AML-193 (cell line): ENCODE results near the gene GLI3.

Experiments
- DNase-seq, 2 experiments: peaks; one replicate each; lab custom pipeline; 2025; lab: John Stamatoyannopoulos, UW

The GLI3 gene

DNA sequence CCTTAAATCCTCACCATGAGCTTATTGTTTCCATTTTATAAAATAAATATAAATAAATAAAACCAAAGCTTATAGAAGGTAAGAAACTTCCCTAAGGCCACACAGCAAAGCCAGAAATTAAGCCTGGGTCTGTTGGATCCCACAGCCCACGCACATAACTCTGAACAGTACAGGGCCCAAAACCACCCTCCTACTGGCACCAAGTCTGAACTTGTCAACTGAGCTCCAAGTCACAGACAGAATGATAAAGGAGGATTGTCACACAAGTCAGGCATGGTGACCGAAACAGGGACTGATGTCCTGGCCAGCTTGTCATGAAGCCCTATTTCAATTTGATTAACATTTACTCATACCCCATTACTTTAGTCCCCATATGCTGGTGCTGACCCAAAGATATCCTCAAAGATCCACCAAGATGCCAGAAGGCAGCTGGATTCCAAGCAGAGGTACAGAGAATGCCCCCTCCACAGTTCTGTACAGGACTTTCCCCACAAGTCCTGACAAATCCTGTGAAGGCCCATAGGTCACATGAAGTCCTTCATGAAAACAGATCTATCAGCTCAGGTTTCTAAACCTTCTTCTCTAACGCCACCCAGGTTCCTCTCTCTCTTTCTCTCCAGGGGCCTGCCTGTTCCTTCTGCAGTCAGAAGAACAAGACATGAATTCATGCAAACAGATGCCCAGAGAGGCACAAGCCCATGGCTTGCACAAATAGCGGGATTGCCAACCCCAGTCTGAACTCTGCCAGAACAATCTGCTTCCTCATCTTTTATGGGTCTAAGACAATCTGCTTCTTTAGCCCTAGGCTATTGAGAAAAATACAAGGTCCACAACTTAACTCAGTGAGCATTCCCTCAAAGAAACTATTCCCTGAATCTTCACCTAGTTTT, 60.9 kb downstream of the GLI3 start:
- DNase-seq: no peak

DNA sequence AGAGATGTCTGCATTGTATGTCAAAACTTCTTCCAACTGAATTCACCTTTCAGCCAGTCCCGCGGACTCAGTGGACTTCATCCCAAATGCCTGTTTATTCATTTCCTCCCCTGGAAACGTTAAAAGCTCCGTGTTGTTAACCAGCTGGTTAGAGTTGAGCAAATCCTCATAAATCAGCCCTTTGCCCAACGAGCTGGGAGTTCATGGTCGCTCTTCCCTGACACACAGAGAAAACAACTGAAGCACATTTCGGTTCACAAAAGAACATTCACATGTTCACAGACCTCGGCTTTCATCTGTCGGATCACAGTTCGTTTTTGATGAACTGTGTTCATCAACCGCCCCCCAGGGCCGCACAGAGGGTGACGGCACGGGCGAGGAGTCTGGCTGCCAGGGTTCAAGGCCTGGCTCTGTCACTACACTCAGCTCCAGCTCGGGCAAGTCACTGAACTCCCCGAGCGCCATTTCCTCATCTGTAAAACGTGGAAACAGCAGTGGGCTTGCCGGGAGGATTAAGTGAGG, 62.6 kb downstream of the GLI3 start:
- DNase-seq: no peak

DNA sequence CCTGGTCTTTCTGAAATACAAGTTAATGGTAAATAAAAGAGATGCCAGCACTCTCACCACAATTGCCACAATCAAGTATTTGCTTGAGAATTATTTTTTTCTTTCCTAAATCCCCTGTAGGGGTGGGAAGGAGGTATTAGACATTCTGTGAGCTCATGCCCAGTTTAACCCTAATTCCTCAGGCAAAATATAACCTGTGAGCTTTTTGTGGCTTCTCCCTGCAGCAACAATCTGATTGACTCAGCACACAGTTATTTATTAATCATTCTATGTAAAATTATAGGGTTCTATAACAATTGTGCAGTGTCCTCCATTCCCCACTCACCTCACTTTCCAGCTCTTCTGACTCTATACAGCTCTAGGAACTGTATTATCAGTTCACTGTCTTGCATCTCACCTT, 66.3 kb downstream of the GLI3 start:
- no peak for DNase-seq

DNA sequence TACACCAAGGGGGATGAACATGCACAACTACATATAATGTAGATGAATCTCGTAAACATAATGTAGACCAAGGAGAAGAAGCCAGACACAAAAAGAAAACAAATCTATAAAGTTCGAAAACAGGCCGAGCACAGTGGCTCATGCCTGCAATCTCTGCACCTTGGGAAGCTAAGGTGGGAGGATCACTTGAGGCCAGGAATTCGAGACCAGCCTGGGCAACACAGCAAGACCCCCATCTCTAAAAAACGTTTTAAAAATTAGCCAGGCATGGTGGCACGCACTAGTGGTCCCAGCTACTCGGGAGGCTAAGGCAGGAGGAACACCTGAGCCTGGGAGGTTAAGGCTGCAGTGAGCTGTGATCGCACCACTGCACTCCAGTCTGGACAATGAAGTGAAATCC, 68.5 kb downstream of the GLI3 start:
- DNase-seq: no peak

DNA sequence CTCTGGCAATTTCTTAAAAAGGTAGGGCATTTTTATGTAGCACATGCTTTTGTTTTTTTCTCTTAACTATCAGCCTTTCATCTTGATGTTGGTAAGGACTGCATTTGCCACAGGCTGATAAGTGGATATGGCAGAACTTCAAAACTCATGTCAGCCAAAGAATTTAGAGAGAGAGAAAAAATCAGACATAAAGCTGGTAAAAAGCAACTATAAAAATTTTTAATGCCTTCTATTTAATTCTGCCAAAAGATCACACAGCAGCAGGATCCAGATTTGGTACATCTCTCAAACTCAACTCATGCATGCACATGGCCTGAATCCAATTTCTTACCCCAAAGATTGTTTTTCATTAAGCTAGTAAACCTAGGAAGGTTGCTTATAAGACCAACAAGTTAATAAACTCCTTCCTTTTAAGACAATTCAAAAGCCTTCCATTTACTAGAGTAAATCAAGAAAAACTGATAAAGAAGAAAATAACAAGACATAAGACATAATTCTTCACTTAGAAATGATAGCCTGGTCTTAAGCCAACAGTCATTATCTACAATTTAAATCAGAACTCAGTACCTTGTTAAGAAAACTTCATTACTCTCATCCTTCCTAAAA, 69.3 kb downstream of the GLI3 start:
- no peak for DNase-seq

DNA sequence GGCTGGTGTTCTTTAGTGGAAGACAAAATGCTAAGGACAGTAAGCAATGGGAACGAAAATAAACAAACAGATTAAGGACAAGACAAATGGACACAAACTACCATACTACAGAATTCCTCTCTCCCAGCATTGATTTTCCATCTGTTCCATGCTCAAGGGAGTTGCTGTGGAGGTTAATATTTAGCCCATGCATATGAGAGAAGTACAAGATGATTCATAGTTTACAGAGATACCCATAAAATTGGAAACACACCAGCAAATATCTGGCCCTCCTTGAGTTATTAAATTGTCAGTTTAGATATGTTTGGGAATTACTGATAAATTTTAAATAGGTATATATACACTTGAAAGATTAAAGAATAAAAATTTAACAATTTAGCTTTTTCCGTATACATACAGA, 69.8 kb downstream of the GLI3 start:
- no peak for DNase-seq

DNA sequence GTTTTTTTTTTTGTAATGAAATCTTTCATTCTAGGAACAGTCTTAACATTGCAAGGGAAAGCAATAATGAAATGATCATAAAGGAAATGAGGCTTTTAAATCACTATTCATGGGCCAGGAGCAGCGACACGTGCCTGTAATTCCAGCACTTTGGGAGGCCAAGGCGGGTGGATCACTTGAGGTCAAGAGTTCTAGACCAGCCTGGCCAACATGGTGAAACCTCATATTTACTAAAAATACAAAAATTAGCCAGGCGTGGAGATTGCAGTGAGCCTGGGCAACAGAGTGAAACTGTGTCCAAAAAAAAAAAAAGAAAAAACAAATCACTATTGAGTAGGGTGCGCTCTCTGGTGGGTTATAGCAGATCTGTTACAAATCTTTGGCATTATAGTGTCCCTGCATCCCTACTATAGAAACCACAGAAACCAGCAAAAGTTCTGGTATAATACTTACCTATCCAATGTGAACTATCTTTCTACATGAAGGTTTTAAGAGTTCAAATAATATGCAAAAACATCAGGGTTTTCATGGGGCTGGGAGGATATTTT, 72.1 kb downstream of the GLI3 start:
- DNase-seq: no peak

DNA sequence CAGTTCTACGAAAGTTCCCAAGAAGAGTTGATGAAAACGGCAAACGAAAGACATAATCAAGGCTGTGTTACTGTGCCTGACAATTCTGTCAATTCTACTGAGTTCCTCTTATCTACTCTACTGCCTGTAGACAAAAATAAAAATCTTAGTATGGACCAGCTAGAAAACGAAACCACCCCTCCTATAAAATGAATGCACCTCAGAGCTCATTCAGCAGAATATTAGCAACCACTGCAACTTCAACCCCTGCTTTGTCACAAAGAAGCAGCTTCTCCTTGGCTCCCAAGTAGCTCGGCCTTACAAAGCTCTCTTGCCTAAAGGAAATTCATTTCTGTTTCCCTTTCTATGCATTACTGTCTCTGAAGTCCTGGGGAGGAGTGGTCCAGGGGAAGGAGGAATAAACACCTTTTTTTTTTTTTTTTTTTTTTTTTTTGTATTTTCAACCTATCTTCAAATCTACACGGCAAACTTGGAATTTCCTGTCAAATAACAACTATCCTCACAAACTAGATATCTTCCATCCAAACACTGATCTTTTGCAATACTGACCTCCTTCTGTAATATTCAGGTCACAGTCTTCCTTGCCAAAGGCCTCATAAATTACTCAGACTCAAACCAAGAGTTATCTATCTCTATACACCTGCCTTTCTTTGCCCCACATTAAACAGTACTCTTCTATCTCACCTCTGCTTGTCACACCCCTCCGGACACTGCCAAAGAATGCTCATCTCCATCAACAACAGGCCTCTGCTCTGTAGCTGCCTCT, 74.3 kb downstream of the GLI3 start:
- DNase-seq: no peak

DNA sequence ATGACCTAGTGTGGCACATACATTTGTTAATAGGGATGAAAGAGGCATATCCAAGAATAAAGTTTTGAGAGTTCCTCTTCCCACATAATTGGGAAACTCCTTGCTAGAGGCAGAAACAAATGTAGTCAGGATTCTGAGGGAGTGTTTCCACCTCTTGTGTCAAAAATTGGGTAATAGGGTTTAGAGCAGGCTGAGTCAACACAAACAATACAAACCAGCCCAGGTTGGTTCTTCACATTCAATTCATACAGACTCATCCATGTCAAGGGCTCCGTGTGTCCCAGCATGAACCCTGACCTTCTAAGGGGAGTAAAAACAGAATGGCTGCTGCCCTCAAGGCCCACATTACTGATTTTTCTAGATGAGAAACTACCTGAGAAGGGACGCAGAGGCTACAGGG, 75.3 kb downstream of the GLI3 start:
- DNase-seq: no peak

DNA sequence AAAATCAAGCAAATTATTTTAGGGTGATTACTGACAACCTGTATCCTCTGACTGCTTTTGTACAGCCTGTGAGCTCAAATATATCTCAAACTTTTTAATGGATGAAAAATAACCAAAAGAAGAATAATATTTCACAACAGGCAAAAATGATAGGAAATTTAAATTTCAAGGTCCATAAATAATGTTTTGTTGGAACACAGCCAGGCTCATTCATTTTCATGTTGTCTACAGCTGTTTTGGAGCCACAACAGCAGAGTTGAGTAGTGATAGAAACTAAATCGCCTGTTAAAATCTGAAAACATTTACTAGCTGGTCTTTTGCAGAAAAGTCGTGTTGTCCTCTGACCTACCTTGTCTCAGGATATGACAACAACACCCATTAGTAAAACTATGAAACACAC, 75.9 kb downstream of the GLI3 start:
- DNase-seq: no peak

DNA sequence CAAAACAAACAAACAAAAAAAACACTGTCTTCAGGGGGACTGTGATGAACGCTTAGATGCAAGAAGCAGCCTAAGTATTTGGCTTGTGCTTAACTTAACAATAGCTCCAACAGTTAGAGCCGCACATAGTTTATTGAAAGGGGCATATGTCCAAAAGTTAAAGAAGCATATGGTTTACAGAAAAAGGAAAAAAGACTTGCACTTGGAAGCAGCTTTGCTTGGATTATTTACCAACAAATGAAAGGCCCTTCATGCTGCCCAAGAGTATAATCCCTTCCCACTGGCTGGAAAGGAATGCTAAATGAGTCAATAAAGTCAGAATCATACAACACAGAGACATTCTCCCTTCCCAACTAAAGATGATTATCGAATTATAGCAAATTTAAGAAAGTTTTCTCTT, 77.9 kb downstream of the GLI3 start:
- no peak for DNase-seq

DNA sequence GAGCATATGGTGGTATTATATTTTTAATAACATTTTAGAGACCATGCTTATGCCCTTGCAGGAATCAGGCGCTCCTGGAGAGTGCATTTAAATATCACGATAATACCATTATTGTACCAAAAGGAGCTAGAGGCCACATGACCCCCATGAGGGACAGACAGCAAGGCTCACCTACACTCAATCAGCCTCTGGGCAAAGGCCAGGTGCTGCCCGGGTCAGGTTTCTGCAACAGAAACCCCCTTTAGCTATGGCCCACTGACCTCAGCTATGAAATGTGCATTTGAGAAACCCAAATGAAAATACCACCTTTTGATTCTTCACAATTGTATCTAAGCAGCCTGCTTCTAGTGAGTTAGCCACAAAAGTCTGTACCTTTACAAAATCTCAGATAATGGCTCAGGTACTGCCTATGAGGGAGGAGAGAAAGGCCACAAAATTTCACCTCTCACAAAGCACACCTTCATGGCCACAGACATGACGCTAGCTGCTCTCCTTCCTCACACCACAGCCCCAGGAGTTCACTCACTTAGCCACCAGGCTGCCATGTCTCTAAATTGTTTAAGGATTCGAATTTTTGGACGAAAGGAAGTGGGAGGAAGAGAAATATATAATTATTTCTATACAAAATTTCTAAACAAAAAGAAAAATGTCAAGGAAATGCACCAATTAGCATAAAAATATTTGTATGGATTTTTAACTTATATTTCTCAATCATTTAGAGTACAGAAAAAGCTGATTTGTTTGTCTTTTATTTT, 79.9 kb downstream of the GLI3 start:
- no peak for DNase-seq

DNA sequence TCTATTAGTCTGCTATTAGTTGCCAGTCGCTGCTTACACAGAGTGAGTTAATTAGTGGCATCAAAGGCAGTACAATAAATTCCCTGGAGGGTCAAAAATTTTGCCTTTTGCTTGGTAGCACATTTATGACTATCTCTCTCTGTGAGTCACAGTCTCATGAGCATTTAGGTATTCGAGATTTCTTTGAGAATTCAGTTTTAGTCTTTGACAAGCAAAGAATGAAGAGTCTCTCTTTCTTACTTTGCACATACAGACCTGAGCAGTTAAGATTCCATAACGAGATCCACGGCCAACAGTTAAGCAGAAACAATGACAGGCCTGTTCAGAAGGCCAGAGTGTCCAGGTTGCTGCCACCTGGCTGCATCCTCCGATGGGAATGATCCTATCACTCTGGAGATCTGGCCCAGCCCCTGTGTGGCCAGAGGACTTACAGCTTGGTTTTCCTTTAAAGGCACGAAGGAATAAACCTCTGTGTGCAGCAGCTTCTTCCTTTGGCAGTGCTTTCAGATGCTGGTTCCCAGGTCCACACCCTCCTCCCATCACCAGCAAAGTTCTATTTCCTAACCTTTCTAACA, 80.6 kb downstream of the GLI3 start:
- DNase-seq: no peak

DNA sequence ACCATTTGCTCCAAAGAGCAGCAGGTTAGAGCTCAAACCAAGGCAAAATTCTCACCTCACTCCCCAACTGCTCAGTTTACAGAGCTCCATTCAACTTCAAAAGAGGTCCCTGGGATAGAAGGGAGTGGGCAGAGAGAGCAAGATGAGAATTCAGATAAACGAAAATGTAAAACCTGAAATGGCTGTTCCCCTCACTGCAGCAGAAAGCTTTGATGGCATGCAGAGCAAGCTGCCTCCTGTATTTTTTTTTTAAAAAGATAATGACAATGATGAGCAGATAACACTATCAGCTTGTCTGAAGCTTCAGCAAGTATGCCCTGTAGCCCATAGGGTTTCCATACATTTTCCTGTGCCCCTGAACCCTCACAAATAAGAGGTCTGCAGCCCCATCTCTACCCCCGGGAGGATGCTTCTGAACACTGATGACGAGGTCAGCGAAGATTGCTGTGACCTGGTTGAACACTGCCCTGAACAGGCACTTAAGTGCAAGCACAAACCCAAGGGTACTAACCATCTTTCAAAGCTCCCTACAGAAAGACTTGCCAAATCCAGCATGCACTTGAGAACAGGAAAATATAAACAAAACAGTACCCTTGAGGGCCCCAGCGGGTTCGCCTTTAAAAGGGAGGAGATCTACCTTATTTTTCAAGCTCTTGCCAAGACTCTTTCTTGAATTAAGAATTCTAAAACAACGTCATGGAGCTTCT, 81.3 kb downstream of the GLI3 start:
- no peak for DNase-seq

DNA sequence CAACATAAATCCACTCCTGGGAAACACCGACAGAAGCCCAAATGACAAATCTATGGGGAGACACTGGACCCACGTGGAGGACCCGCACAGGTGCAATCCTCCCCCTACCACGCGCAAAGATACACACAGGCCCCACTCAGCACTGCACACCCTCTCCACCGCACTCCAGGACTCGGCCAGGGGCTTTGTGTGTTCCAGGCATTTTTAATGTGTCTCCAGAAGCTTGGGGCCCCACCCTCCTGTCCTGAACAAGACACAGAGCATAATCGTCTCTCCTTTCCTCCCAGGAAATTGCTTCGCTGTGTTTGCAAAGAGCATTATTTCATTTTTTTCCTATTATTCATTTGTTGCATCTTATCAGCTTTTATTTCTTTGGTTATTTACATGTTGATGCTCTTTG, 82.8 kb downstream of the GLI3 start:
- DNase-seq: no peak

DNA sequence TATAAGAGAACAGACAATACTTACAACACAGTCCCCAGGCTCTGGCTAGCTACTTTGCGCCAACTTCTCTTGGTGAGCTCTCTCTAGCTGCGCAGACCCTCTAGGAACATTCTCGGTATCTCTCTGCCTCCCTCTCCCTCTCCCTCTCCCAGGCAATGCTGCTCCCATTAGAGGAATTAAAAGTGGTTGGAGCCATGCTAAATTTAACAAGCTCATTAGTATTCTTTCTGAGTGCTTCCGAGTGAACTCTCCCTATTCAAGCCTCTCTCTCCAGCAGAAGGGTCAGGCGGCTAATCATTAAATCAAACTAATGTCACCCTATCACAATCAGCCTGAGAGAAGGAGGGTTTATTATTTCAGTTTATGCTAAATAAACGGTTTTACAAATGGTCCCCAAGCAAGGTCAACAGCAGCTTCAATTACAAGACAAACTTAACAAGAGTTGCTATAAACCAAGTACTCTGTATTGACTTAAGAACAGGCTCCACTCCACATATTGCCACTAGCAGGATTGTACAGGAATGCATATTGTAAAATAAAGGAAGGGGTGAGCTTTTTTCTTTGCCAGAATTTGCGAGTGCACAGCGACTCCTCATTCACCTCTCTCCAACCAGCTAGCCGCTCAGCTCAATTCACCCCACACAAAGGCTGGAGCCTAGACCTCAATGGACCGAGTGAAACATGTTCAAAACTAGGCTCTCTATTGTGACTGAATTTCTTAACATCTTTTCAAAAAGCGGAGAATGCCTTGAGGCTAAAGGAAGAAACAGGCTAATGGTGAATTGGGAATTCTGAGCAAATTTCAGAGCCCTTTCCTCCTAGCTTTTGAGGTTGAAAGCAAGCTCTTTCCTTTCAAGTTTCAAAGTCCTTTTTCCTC, 84.4 kb downstream of the GLI3 start:
- DNase-seq: no peak

DNA sequence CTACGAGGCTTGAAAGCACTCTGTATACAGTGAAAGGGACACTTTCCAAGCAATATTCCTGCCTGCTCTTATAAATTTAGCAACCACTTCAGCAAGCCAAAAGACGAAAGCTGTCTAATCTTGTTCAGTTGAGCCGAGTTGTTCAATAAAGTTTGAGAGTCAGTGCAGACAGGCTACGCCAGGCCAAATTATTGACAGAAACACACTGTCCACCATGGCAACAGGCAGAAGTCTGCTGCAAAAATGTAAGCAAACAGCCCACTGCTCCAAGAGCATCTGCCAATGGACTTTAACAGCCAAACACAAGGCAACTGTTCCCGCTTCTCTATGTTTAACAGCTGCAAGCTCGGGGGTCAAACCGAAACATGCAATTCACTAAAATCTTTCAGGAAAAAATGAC, 85.7 kb downstream of the GLI3 start:
- no peak for DNase-seq

DNA sequence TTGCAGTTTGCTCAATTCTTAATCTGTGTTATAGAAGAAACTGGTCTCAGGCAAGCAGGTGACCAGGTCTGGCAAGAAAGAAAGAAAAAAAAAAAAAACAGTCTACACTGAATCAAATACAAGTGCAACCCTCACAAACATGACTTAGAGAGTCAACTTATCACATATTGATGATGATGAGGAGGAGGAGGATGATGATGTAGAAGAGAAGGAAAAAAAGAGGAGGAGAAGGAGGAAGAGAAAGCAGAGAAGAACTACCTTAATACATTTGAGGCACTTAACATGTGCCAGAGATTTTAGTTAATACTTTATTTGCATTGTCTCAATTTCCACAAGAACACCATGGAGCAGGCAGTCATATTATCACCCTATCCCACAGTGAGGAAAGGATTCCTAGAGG, 91.5 kb downstream of the GLI3 start:
- no peak for DNase-seq

DNA sequence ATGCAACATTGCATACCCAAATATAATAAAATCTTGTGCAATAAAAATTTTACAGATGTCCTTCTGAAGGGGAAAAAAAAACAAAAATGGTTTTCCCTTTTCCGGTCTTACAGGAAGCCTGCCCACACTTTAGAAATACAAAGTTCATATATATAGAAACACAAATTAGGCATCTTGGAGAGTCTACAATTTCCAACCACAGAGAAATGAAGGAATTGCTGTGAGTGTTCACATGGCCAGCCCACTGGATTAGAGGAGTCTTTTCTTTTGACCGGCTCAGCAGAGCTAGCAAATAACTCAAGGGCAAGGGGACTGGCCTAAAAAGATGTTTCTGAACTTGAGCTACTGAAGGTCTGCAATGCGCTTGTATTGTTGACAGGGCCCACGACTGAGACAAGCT, 92.4 kb downstream of the GLI3 start:
- DNase-seq: no peak
